Measurements from ENCODE around the gene SWT1. TPM values are rescaled to one million over a fixed set of nuclear protein-coding genes. Genes with fewer than 3 reads are reported as not detected.
"Not testable (repeated sequence)": the region's sequence is repeated elsewhere in the genome, so short reads cannot be mapped to it uniquely, and the experiment has no call there.

Gene SWT1
- total RNA-seq, 8 experiments from 2014 or later = 5.2 to 17.0 (median 10.7) TPM

GRCh38 chr1:185237176-185237575 is 80.2 kb downstream of the SWT1 start:
- ATAC-seq (replicated peaks in 6 of 8); in situ Hi-C loops (cut with MboI; ENCODE audit: low pct_unique_long_range_greater_than_20kb in 2 of 9, low sequenced_read_pairs in 9 of 9, unreplicated experiment in 9 of 9): not testable (repeated sequence)
- WGBS, 10 experiments = 67 to 100% (median 93%) methylated on average over 1 to 2 of the region's 2 CpGs; no CpG with 5 or more reads in 1 of the 10 experiments

GRCh38 chr1:185237661-185238060 is 80.7 kb downstream of the SWT1 start:
- H3K4me1 ChIP-seq (replicated peaks in 1 of 2) = no peaks in the 10 kb centered on the region
- ATAC-seq (replicated peaks in 6 of 8) = no peak
- WGBS, 10 experiments = 86 to 100% (median 100%) methylated on average over 1 of the region's 1 CpG; no CpG with 5 or more reads in 3 of the 10 experiments
- in situ Hi-C loops (cut with MboI; ENCODE audit: low pct_unique_long_range_greater_than_20kb in 2 of 9, low sequenced_read_pairs in 9 of 9, unreplicated experiment in 9 of 9) = no loop called here
- H3K27ac ChIP-seq = no peak overlapping the region
- H3K4me3 ChIP-seq = no peak overlapping the region

More at GRCh38 chr1:185237176-185237575, 80.2 kb downstream of the SWT1 start:
- not testable (repeated sequence) for H3K27ac ChIP-seq; H3K4me1 ChIP-seq (replicated peaks in 1 of 2); H3K4me3 ChIP-seq

- WGBS, 10 experiments = 50 to 100% (median 93%) methylated on average over 1 of the region's 1 CpG
- in situ Hi-C loops (cut with MboI; ENCODE audit: low pct_unique_long_range_greater_than_20kb in 2 of 9, low sequenced_read_pairs in 9 of 9, unreplicated experiment in 9 of 9) = no loop called here
- no peak for ATAC-seq (replicated peaks in 6 of 8)
Observed at GRCh38 chr1:185238447-185238846, 81.5 kb downstream of the SWT1 start.

GRCh38 chr1:185239861-185240260 is 82.9 kb downstream of the SWT1 start:
- in situ Hi-C loops (cut with MboI; ENCODE audit: low pct_unique_long_range_greater_than_20kb in 2 of 9, low sequenced_read_pairs in 9 of 9, unreplicated experiment in 9 of 9) = no loop called here
- no peak overlapping the region for H3K4me3 ChIP-seq
- no peak for ATAC-seq (replicated peaks in 6 of 8)
- H3K27ac ChIP-seq = no peak overlapping the region
- WGBS, 10 experiments = 36 to 100% (median 82%) methylated on average over 1 of the region's 1 CpG
- no peaks in the 10 kb centered on the region for H3K4me1 ChIP-seq (replicated peaks in 1 of 2)

More at GRCh38 chr1:185238447-185238846, 81.5 kb downstream of the SWT1 start:
- Histone ChIP-seq H3K4me1 (replicated peaks in 1 of 2) (no peaks in the 10 kb centered on the region), H3K4me3 (no peak overlapping the region), H3K27ac (no peak overlapping the region)

GRCh38 chr1:185241127-185241526 is 84.2 kb downstream of the SWT1 start:
- H3K27ac ChIP-seq = no peak overlapping the region
- no peak overlapping the region for H3K4me3 ChIP-seq
- no peak for ATAC-seq (replicated peaks in 6 of 8)
- in situ Hi-C loops (cut with MboI; ENCODE audit: low pct_unique_long_range_greater_than_20kb in 2 of 9, low sequenced_read_pairs in 9 of 9, unreplicated experiment in 9 of 9) = no loop called here
- H3K4me1 ChIP-seq (replicated peaks in 1 of 2) = no peaks in the 10 kb centered on the region

GRCh38 chr1:185244015-185244747 is 87.2 kb downstream of the SWT1 start:
- 11 to 100% (median 84%) methylated on average over 1 to 3 of the region's 3 CpGs; no CpG with 5 or more reads in 2 of the 10 experiments for WGBS, 10 experiments
- Histone ChIP-seq H3K4me1 (replicated peaks in 1 of 2) (no peaks in the 10 kb centered on the region), H3K27ac (no peak overlapping the region), H3K4me3 (no peak overlapping the region)
- in situ Hi-C loops (cut with MboI; ENCODE audit: low pct_unique_long_range_greater_than_20kb in 2 of 9, low sequenced_read_pairs in 9 of 9, unreplicated experiment in 9 of 9) = no loop called here
- peak in 1 of 8 experiments; percentile 39 for ATAC-seq (replicated peaks in 6 of 8)

- WGBS, 10 experiments = 33 to 96% (median 80%) methylated on average over 1 to 2 of the region's 2 CpGs; no CpG with 5 or more reads in 3 of the 10 experiments
- Histone ChIP-seq H3K4me3 (no peak overlapping the region), H3K27ac (no peak overlapping the region), H3K4me1 (replicated peaks in 1 of 2) (no peaks in the 10 kb centered on the region)
- ATAC-seq (replicated peaks in 6 of 8) = no peak
- in situ Hi-C loops (cut with MboI; ENCODE audit: low pct_unique_long_range_greater_than_20kb in 2 of 9, low sequenced_read_pairs in 9 of 9, unreplicated experiment in 9 of 9) = no loop called here
Observed at GRCh38 chr1:185245466-185245865, 88.5 kb downstream of the SWT1 start.

- ATAC-seq (replicated peaks in 6 of 8) = no peak
- in situ Hi-C loops (cut with MboI; ENCODE audit: low pct_unique_long_range_greater_than_20kb in 2 of 9, low sequenced_read_pairs in 9 of 9, unreplicated experiment in 9 of 9) = no loop called here
- H3K4me1 ChIP-seq (replicated peaks in 1 of 2) = no peaks in the 10 kb centered on the region
- H3K4me3 ChIP-seq = no peak overlapping the region
- no peak overlapping the region for H3K27ac ChIP-seq
- WGBS, 10 experiments = 0 to 63% (median 60%) methylated on average over 1 to 2 of the region's 2 CpGs; no CpG with 5 or more reads in 5 of the 10 experiments
Observed at GRCh38 chr1:185249563-185249962, 92.6 kb downstream of the SWT1 start.

- H3K27ac ChIP-seq = no peak overlapping the region
Observed at GRCh38 chr1:185250063-185250462, 93.1 kb downstream of the SWT1 start.

GRCh38 chr1:185251928-185252327 is 95.0 kb downstream of the SWT1 start:
- H3K4me3 ChIP-seq; in situ Hi-C loops (cut with MboI; ENCODE audit: low pct_unique_long_range_greater_than_20kb in 2 of 9, low sequenced_read_pairs in 9 of 9, unreplicated experiment in 9 of 9); H3K27ac ChIP-seq; H3K4me1 ChIP-seq (replicated peaks in 1 of 2); ATAC-seq (replicated peaks in 6 of 8): not testable (repeated sequence)
- WGBS, 10 experiments = no CpG with 5 or more reads among the region's 4 CpGs

More at GRCh38 chr1:185250063-185250462, 93.1 kb downstream of the SWT1 start:
- no peak for ATAC-seq (replicated peaks in 6 of 8)
- in situ Hi-C loops (cut with MboI; ENCODE audit: low pct_unique_long_range_greater_than_20kb in 2 of 9, low sequenced_read_pairs in 9 of 9, unreplicated experiment in 9 of 9) = no loop called here
- H3K4me1 ChIP-seq (replicated peaks in 1 of 2) = no peaks in the 10 kb centered on the region
- H3K4me3 ChIP-seq = no peak overlapping the region
- WGBS, 10 experiments = 63 to 100% (median 81%) methylated on average over 1 to 4 of the region's 4 CpGs

- ATAC-seq (replicated peaks in 6 of 8); H3K4me3 ChIP-seq; H3K27ac ChIP-seq; in situ Hi-C loops (cut with MboI; ENCODE audit: low pct_unique_long_range_greater_than_20kb in 2 of 9, low sequenced_read_pairs in 9 of 9, unreplicated experiment in 9 of 9); H3K4me1 ChIP-seq (replicated peaks in 1 of 2): not testable (repeated sequence)
- no CpG with 5 or more reads among the region's 1 CpG for WGBS, 10 experiments
Observed at GRCh38 chr1:185252404-185252803, 95.4 kb downstream of the SWT1 start.

GRCh38 chr1:185255595-185255994 is 98.6 kb downstream of the SWT1 start:
- whole genome bisulfite sequencing, 10 experiments = no CpG with 5 or more reads among the region's 6 CpGs
- H3K4me3 ChIP-seq; H3K4me1 ChIP-seq (replicated peaks in 1 of 2); H3K27ac ChIP-seq; ATAC-seq (replicated peaks in 6 of 8); in situ Hi-C loops (cut with MboI; ENCODE audit: low pct_unique_long_range_greater_than_20kb in 2 of 9, low sequenced_read_pairs in 9 of 9, unreplicated experiment in 9 of 9): not testable (repeated sequence)

GRCh38 chr1:185257116-185257949 is 100.4 kb downstream of the SWT1 start:
- WGBS, 10 experiments = 43 to 100% (median 56%) methylated on average over 1 to 5 of the region's 32 CpGs; no CpG with 5 or more reads in 4 of the 10 experiments
- in situ Hi-C loops (cut with MboI; ENCODE audit: low pct_unique_long_range_greater_than_20kb in 2 of 9, low sequenced_read_pairs in 9 of 9, unreplicated experiment in 9 of 9) = not testable (repeated sequence)

More at GRCh38 chr1:185257116-185257949, 100.4 kb downstream of the SWT1 start:
- H3K27ac ChIP-seq = peak overlapping the region; percentile 44 to 75
- ATAC-seq (replicated peaks in 6 of 8); H3K4me1 ChIP-seq (replicated peaks in 1 of 2): not testable (repeated sequence)
- H3K4me3 ChIP-seq = peak overlapping the region in 4 of 5 donors; percentile 24 to 32 (median 26)

All from motor neuron (in vitro differentiated cells).